H1 (cell line): ENCODE data around the gene LAMA4. TPM values are rescaled to one million over a fixed set of nuclear protein-coding genes. Genes with fewer than 3 reads are reported as not detected.

Experiments
- CTCF ChIA-PET: fragments of 300-600 bp; sonication (Branson Sonifier 250); formaldehyde crosslinking; loops from one replicate; lab custom pipeline; 2021; ENCODE audit not compliant: partially characterized antibody; lab: Charles Lee
- POLR2A ChIA-PET: fragments of 300-600 bp; sonication (Branson Sonifier 250); formaldehyde crosslinking; loops from one replicate; lab custom pipeline; 2021; ENCODE audit warnings: inconsistent platforms; ENCODE audit not compliant: partially characterized antibody; lab: Charles Lee
- DNase-seq, 2 experiments: peaks; one replicate each; pipeline versions ENCODE4 v3.0.0 to v3.0.0-alpha.2; 2010 to 2022; ENCODE audit warnings: low spot score in 2 of 2, low read depth in 1 of 2, mixed read lengths in 1 of 2
- FAIRE-seq: peaks from 2 replicates; lab custom pipeline; 2011; peaks lifted over from hg19 to GRCh38; lab: Jason Lieb, UNC
- H2AFZ ChIP-seq: 2 replicates; pipeline ENCODE4 v1.8.1; 2012; ENCODE audit warnings: low read length, inconsistent platforms
- H2AK5ac ChIP-seq: 2 replicates; pipeline ENCODE4 v1.6.1; 2013; ENCODE audit warnings: low read depth, low read length
- H2BK120ac ChIP-seq: replicated peaks from 2 replicates; pipeline ENCODE3; 2013; ENCODE audit warnings: low read depth, low read length, inconsistent platforms
- H2BK12ac ChIP-seq: 2 replicates; pipeline ENCODE4 v1.6.1; 2013; ENCODE audit warnings: low read depth, low read length
- H2BK15ac ChIP-seq: 2 replicates; pipeline ENCODE4 v1.6.1; 2013; ENCODE audit warnings: low read length
- H2BK20ac ChIP-seq: 2 replicates; pipeline ENCODE4 v1.6.1; 2013; ENCODE audit warnings: low read length
- H2BK5ac ChIP-seq: 2 replicates; pipeline ENCODE4 v1.6.1; 2013; ENCODE audit warnings: low read depth, low read length
- H3K14ac ChIP-seq: 2 replicates; pipeline ENCODE4 v1.6.1; 2013; ENCODE audit warnings: inconsistent platforms; ENCODE audit not compliant: insufficient read length
- H3K18ac ChIP-seq: 2 replicates; pipeline ENCODE4 v1.6.1; 2013; ENCODE audit warnings: low read length; ENCODE audit errors: extremely low read depth
- H3K23ac ChIP-seq: 2 replicates; pipeline ENCODE4 v1.6.1; 2013; ENCODE audit warnings: inconsistent platforms; ENCODE audit not compliant: insufficient read length
- H3K23me2 ChIP-seq: 2 replicates; pipeline ENCODE4 v1.6.1; 2013; ENCODE audit warnings: low read depth, low read length
- H3K27ac ChIP-seq: 2 replicates; pipeline ENCODE4 v1.6.1; 2011; ENCODE audit warnings: low read depth, low read length, inconsistent platforms
- H3K27me3 ChIP-seq, 4 experiments: replicated peaks in 1 of 4; 1 replicate in 1 of 4; 2 replicates in 3 of 4; pipeline versions ENCODE4 v1.6.1 to v1.8.1; 2011 to 2013; ENCODE audit warnings: low read length in 3 of 4, mild to moderate bottlenecking in 3 of 4, inconsistent platforms in 2 of 4, mixed read lengths in 2 of 4, moderate library complexity in 1 of 4; ENCODE audit not compliant: control insufficient read depth in 3 of 4, insufficient read depth in 3 of 4; ENCODE audit errors: extremely low read depth in 1 of 4
- H3K36me3 ChIP-seq, 4 experiments: 2 replicates each; pipeline versions ENCODE4 v1.6.1 to v1.8.1; 2011 to 2013; ENCODE audit warnings: mild to moderate bottlenecking in 4 of 4, low read length in 3 of 4, moderate library complexity in 2 of 4, control low read depth in 1 of 4, inconsistent platforms in 1 of 4; ENCODE audit not compliant: insufficient read depth in 4 of 4, control insufficient read depth in 2 of 4
- H3K4ac ChIP-seq: replicated peaks from 2 replicates; pipeline ENCODE3; 2013; ENCODE audit warnings: low read length, low read depth, mixed read lengths, inconsistent platforms; ENCODE audit not compliant: insufficient read length
- H3K4me1 ChIP-seq, 4 experiments: replicated peaks in 1 of 4; 1 replicate in 1 of 4; 2 replicates in 3 of 4; pipeline versions ENCODE4 v1.6.1 to v1.8.1; 2011 to 2013; ENCODE audit warnings: low read length in 3 of 4, inconsistent platforms in 2 of 4, mixed read lengths in 1 of 4; ENCODE audit not compliant: insufficient read depth in 4 of 4, control insufficient read depth in 3 of 4
- H3K4me2 ChIP-seq, 2 experiments: 2 replicates each; pipeline versions ENCODE4 v1.6.1 to v1.8.1; 2011 to 2013; ENCODE audit warnings: low read depth in 2 of 2, low read length in 2 of 2, control low read depth in 1 of 2, inconsistent platforms in 1 of 2, mild to moderate bottlenecking in 1 of 2; ENCODE audit not compliant: insufficient read depth in 1 of 2
- H3K4me3 ChIP-seq, 4 experiments: fragments of 200-600, 300-600 bp in 1 of 4; sonication (generic), shearing (Covaris generic), sonication (Bioruptor Twin) in 1 of 4; 2 replicates each; pipeline versions ENCODE4 v1.5.1 to v1.8.1; 2011 to 2016; ENCODE audit warnings: low read length in 4 of 4, low read depth in 3 of 4, control low read depth in 2 of 4, inconsistent platforms in 2 of 4, mild to moderate bottlenecking in 2 of 4, mixed read lengths in 1 of 4, moderate library complexity in 1 of 4; ENCODE audit not compliant: insufficient read depth in 2 of 4; ENCODE audit errors: extremely low read depth in 1 of 4
- H3K56ac ChIP-seq: replicated peaks from 2 replicates; pipeline ENCODE3; 2013; ENCODE audit warnings: low read depth, mild to moderate bottlenecking, mixed read lengths, low read length, inconsistent platforms; ENCODE audit not compliant: insufficient read length
- H3K79me1 ChIP-seq: 2 replicates; pipeline ENCODE4 v1.6.1; 2013; ENCODE audit warnings: low read depth, low read length, control low read depth
- H3K79me2 ChIP-seq, 2 experiments: 2 replicates each; pipeline versions ENCODE4 v1.6.1 to v1.8.1; 2012 to 2013; ENCODE audit warnings: low read length in 2 of 2, mild to moderate bottlenecking in 2 of 2, inconsistent platforms in 1 of 2; ENCODE audit not compliant: insufficient read depth in 2 of 2, control insufficient read depth in 1 of 2
- H3K9ac ChIP-seq, 4 experiments: replicated peaks in 1 of 4; 1 replicate in 1 of 4; 2 replicates in 3 of 4; pipeline versions ENCODE4 v1.6.1 to v1.8.1; 2011 to 2013; ENCODE audit warnings: low read depth in 3 of 4, low read length in 3 of 4, control low read depth in 2 of 4, mild to moderate bottlenecking in 2 of 4, moderate library complexity in 2 of 4, inconsistent platforms in 1 of 4; ENCODE audit errors: extremely low read depth in 1 of 4
- H3K9me3 ChIP-seq, 2 experiments: 2 replicates each; pipeline versions ENCODE4 v1.6.1 to v1.8.1; 2012 to 2013; ENCODE audit warnings: mild to moderate bottlenecking in 2 of 2, moderate library complexity in 2 of 2, control low read depth in 1 of 2, inconsistent platforms in 1 of 2, low read depth in 1 of 2, low read length in 1 of 2, mixed read lengths in 1 of 2; ENCODE audit not compliant: insufficient read depth in 2 of 2
- H4K20me1 ChIP-seq, 2 experiments: replicated peaks in 1 of 2; 2 replicates each; pipeline versions ENCODE3 to v1.8.1; 2011 to 2013; ENCODE audit warnings: inconsistent platforms in 2 of 2, low read length in 2 of 2, mild to moderate bottlenecking in 1 of 2; ENCODE audit not compliant: insufficient read depth in 2 of 2, control insufficient read depth in 1 of 2
- H4K5ac ChIP-seq: 2 replicates; pipeline ENCODE4 v1.6.1; 2013; ENCODE audit warnings: low read length, low read depth, mixed read lengths, inconsistent platforms; ENCODE audit not compliant: insufficient read length
- H4K8ac ChIP-seq: 2 replicates; pipeline ENCODE4 v1.8.0; 2013; ENCODE audit warnings: mild to moderate bottlenecking, moderate library complexity, low read length, inconsistent platforms; ENCODE audit not compliant: insufficient read depth; ENCODE audit errors: extremely low read depth
- H4K91ac ChIP-seq: replicated peaks from 2 replicates; pipeline ENCODE3; 2013; ENCODE audit warnings: low read length, mixed read lengths, inconsistent platforms; ENCODE audit not compliant: insufficient read length
- BACH1 ChIP-seq: IDR thresholded peaks from 2 replicates; pipeline ENCODE4 v1.6.1; 2012; ENCODE audit warnings: low read length, improper control_type of control experiment
- BCL11A ChIP-seq, 2 experiments: IDR thresholded peaks; one replicate each; pipeline ENCODE4 v1.6.1; 2011; ENCODE audit warnings: low read depth in 2 of 2, low read length in 2 of 2, mild to moderate bottlenecking in 2 of 2
- CEBPB ChIP-seq: IDR thresholded peaks from 2 replicates; pipeline ENCODE4 v1.6.1; 2012; ENCODE audit warnings: low read depth, low read length
- EGR1 ChIP-seq: IDR thresholded peaks from 2 replicates; pipeline ENCODE4 v1.6.1; 2011; ENCODE audit warnings: low read depth, low read length, borderline replicate concordance
- EZH2 ChIP-seq: fragments of 200-600 bp; sonication (generic); IDR thresholded peaks from 2 replicates; pipeline ENCODE4 v1.7.1; 2012; ENCODE audit warnings: low read depth, mild to moderate bottlenecking, moderate library complexity, low read length, inconsistent platforms; ENCODE audit not compliant: severe bottlenecking
- GTF2F1 ChIP-seq: IDR thresholded peaks from 2 replicates; pipeline ENCODE4 v1.6.1; 2012; ENCODE audit warnings: low read depth, low read length, improper control_type of control experiment, borderline replicate concordance
- KDM5A ChIP-seq: fragments of 200-600 bp; IDR thresholded peaks from 2 replicates; pipeline ENCODE4 v1.7.1; 2012; ENCODE audit warnings: mild to moderate bottlenecking, low read length, inconsistent platforms, mixed read lengths
- NANOG ChIP-seq: IDR thresholded peaks from 2 replicates; pipeline ENCODE4 v1.6.1; 2011; ENCODE audit warnings: low read length, low read depth, mild to moderate bottlenecking, inconsistent platforms; ENCODE audit not compliant: insufficient read depth, poor library complexity, severe bottlenecking
- POLR2A ChIP-seq, 2 experiments: IDR thresholded peaks; 1 replicate in 1 of 2; 2 replicates in 1 of 2; pipeline ENCODE4 v1.6.1; 2011; ENCODE audit warnings: low read depth in 2 of 2, low read length in 2 of 2, mild to moderate bottlenecking in 2 of 2; ENCODE audit errors: control extremely low read depth in 1 of 2
- RNF2 ChIP-seq: fragments of 200-900, 300-1000 bp; sonication (generic); IDR thresholded peaks from 2 replicates; pipeline ENCODE4 v1.7.1; 2016; ENCODE audit warnings: borderline replicate concordance, low read depth, mild to moderate bottlenecking, antibody characterized with exemption, low read length; ENCODE audit not compliant: poor library complexity, severe bottlenecking; ENCODE audit errors: missing control alignments
- RXRA ChIP-seq: IDR thresholded peaks from 2 replicates; pipeline ENCODE4 v1.6.1; 2011; ENCODE audit warnings: low read depth, mild to moderate bottlenecking, low read length, moderate library complexity; ENCODE audit not compliant: insufficient read depth
- SP1 ChIP-seq: IDR thresholded peaks from 2 replicates; pipeline ENCODE4 v1.6.1; 2011; ENCODE audit warnings: low read depth, low read length
- TBP ChIP-seq: IDR thresholded peaks from 2 replicates; pipeline ENCODE4 v1.6.1; 2011; ENCODE audit warnings: low read depth, low read length, improper control_type of control experiment
- WGBS, 2 experiments: shearing (Covaris generic) in 1 of 2; methylation state at CpG; one replicate each; pipeline versions ENCODE4 v1.1.6 to v1.1.7; 2013 to 2015; ENCODE audit warnings: low lambda C conversion rate in 2 of 2, mixed read lengths in 2 of 2, inconsistent platforms in 1 of 2, low coverage in 1 of 2, missing lambda C conversion rate in 1 of 2; ENCODE audit not compliant: insufficient replicate concordance in 2 of 2, insufficient coverage in 1 of 2, insufficient read length in 1 of 2; ENCODE audit errors: extremely low coverage in 1 of 2, missing lambda C conversion rate in 1 of 2; 5-methylcytosine and 5-hydroxymethylcytosine counted together
- polyA plus RNA-seq, 7 experiments: library from polyadenylated mRNA; depleted of rRNA in 3 of 7; stranded (reverse) in 5 of 7; unstranded in 2 of 7; fragments of >200 nt in 5 of 7; fragments of 200-250 nt in 2 of 7; gene quantifications; 1 replicate in 5 of 7; 2 replicates in 1 of 7; 4 replicates in 1 of 7; pipeline versions ENCODE4 v1.2.1 to v1.2.3, GENCODE V29; 2011 to 2013; ENCODE audit warnings: missing spikeins in 2 of 7, mixed read lengths in 2 of 7
- total RNA-seq: library from RNA; stranded (reverse); fragmentation: NEBNext Ultra II Directional; extraction: Animal tissue kit (Norgen Biotek cat#: 25700); gene quantifications from 2 replicates; pipeline ENCODE4 v1.2.1, GENCODE V29; 2021

Gene LAMA4
- total and polyA plus RNA-seq, 2 of the 8 experiments (the other 6 are each of a cell fraction or from before 2014, with no cell fraction given), result 0.95 to 1.5 TPM

DNA sequence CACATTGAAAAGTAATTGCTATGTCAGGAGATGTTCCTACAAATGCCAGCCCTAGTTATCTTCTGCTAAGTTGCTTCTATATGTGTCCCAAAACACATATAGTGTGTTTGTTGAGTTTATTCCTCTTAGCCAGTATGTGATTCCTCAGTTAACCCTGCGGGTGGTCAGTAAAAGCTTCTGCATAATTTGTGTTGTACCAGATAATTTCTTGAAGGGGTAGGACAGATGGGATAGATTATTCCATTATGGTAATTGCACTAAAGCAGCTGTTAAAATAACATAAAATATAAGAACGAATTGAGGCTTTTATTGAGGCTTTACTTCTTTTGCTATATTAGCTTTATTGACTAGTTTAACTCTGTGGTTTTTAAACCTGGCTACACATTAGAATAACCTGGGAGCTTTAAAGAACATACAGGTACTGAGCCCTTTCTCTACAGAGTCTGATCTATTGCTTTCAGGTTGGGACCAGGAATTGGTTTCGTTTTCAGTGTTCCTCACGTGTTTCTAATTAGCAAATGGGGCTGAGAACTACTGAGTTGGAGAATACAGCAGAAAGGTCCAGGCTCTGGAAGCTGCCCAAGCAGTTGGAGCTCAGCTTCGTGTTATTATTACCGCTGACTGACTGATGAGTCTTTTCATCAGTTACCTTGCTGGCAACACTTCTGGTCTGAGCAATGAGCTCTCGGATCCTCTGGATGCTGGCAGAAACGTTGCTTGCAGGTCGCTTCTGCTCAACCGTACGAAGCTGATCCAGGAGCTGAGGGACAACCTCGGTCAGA lies 110.0 kb downstream of the LAMA4 start:
- no peak overlapping the region; the same call in 1 of the 2 replicates for H2AFZ ChIP-seq

More for the DNA sequence above, 110.0 kb downstream of the LAMA4 start:
- ChIA-PET CTCF (interaction anchor here (0.6 to 2.3 kb wide), 12 partner anchors 8 to 612 kb away, joined by 3 to 9 read pairs (median 4); partner anchors contain the start of genes FAM229B and TUBE1), POLR2A (no interaction called here)
- H3K9ac ChIP-seq, result no peak overlapping the region
- no peak overlapping the region for H4K5ac ChIP-seq
- no peak for TF ChIP-seq BACH1
- TF ChIP-seq POLR2A (IDR thresholded peaks at IDR 0.05; ENCODE audit: control extremely low read depth in 1 of 2, low read depth in 2 of 2, low read length in 2 of 2), result no peak
- TF ChIP-seq TBP, result no peak
- no peak for TF ChIP-seq EZH2
- no peak for TF ChIP-seq GTF2F1
- TF ChIP-seq KDM5A, result no peak
- TF ChIP-seq RNF2, result no peak
- TF ChIP-seq SP1, result no peak
- TF ChIP-seq BCL11A (IDR thresholded peaks at IDR 0.05; ENCODE audit: low read depth in 2 of 2, low read length in 2 of 2), result no peak
- no peak for TF ChIP-seq CEBPB
- TF ChIP-seq EGR1, result no peak
- no peak for TF ChIP-seq RXRA
- no peak for TF ChIP-seq NANOG
- no peaks in the 10 kb centered on the region for H3K23me2 ChIP-seq
- H4K8ac ChIP-seq, result no peak overlapping the region
- H2BK20ac ChIP-seq, result no peak overlapping the region
- H3K9me3 ChIP-seq, result no peaks in the 10 kb centered on the region
- no peak overlapping the region for H2BK12ac ChIP-seq
- H3K4ac ChIP-seq, result no peak overlapping the region
- no peak for DNase-seq
- H3K4me1 ChIP-seq, result no peaks in the 10 kb centered on the region
- H4K91ac ChIP-seq, result no peak overlapping the region
- no peak overlapping the region for H3K18ac ChIP-seq
- H3K56ac ChIP-seq, result no peak overlapping the region
- WGBS, 2 experiments, result 86% methylated on average over 12 of the region's 12 CpGs; no CpG with 5 or more reads in 1 of the 2 experiments
- H3K79me2 ChIP-seq, result no peaks in the 10 kb centered on the region
- FAIRE-seq, result no peak
- H3K4me3 ChIP-seq, result no peak overlapping the region
- H2AK5ac ChIP-seq, result no peak overlapping the region
- no peaks in the 10 kb centered on the region for H3K36me3 ChIP-seq
- no peak overlapping the region for H3K14ac ChIP-seq
- H3K27me3 ChIP-seq, result no peaks in the 10 kb centered on the region
- H4K20me1 ChIP-seq, result no peaks in the 10 kb centered on the region
- H2BK5ac ChIP-seq, result no peak overlapping the region
- H3K23ac ChIP-seq, result no peak overlapping the region
- no peak overlapping the region for H2BK15ac ChIP-seq
- no peaks in the 10 kb centered on the region for H3K79me1 ChIP-seq
- H3K4me2 ChIP-seq, result no peak overlapping the region
- no peak overlapping the region for H3K27ac ChIP-seq
- H2BK120ac ChIP-seq, result no peak overlapping the region
